Measurements from ENCODE around the gene MKI67.
"Not testable (repeated sequence)": the region's sequence is repeated elsewhere in the genome, so short reads cannot be mapped to it uniquely, and the experiment has no call there.

The MKI67 gene

DNA sequence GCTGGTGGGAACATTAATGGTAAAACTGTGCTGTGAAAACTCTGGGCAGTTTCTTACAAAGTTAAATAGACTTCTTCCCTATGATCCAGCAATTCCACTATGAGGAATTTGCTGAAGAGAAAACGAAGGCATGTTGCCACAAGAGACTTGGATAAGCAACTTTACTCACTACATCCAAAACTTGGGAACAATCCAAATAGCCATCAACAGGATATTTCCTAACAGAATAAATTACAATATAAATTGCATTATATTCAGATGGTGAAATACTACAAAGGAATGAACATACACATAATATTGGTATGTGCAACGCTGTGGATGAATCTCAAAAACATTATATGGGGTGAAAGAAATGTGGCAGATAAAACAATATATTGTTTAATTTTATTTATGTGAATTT is 21.4 kb upstream of the MKI67 start:
- DNase-seq (ENCODE audit: low read depth), result no peak

DNA sequence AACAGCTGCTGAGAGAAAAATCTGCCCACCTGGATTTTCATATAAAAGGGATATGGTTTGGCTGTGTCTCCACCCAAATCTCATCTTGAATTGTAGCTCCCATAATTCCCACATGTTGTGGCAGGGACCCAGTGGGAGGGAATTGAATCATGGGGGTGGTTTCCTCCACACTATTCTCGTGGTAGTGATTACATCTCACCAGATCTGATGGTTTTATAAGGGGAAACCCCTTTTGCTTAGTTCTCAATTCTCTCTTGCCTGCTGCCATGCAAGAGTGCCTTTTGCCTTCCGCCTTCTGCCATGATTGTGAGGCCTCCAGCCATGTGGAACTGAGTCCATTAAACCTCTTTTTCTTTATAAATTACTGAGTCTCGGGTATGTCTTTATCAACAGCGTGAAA is 20.8 kb upstream of the MKI67 start:
- DNase-seq (ENCODE audit: low read depth), result no peak

DNA sequence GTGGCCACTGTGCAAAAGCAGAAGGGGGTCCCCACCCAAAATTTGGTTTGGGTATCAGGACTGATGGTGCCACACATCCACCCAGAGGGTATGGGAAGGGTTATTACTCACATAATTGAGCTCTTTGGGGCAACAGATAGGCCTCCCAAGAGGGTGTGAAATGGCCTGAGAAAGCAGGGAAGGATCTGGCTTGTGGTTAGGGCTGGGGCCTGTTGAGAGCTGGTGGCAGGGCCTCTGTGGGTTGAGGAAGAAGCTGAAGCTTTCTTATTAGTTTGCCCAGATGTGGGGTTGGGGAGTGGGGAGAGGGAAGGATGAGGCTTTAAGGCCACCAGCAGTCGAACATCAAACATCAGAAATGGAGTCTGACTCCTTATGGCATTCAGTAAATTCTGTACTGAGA is 18.3 kb upstream of the MKI67 start:
- no peak for DNase-seq (ENCODE audit: low read depth)

DNA sequence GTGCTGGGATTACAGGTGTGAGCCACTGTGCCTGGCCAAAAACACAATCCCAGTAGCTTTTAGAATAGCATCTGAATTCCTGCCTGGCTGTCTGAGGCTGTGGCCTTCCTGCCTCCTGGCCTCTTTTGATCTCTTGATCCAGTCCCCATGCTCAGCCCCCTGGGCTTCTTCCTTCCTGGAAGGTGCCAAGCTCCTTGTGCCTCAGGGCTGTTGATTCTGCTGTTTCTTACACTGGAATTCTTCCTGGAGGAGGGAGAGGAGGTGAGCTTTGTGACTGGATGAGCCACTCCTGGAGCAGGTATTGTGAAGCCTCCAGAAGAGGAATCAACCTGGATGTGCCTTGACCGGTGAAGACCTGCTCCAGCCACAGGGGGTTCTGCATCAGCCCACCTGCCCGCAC is 17.3 kb upstream of the MKI67 start:
- DNase-seq (ENCODE audit: low read depth), result no peak

DNA sequence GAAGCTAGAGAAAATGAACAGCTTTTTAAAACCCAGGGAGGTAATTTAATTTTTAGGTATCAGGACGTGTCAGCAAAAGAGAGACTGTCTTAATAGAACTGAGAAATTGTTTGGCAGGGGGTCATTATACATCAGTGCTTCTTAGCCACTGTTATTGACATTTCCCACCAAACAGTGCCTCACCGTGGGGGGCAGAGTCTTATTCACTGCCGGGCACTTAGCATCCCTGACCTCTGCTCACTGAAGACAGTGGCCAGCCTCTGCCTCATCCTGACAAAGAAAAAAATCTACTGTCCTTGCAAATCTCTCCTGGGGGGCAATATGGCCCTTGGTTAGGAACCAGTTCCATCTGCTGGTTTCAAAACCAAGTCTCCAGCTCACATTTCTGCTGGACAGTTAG is 14.2 kb upstream of the MKI67 start:
- no peak for DNase-seq (ENCODE audit: low read depth)

DNA sequence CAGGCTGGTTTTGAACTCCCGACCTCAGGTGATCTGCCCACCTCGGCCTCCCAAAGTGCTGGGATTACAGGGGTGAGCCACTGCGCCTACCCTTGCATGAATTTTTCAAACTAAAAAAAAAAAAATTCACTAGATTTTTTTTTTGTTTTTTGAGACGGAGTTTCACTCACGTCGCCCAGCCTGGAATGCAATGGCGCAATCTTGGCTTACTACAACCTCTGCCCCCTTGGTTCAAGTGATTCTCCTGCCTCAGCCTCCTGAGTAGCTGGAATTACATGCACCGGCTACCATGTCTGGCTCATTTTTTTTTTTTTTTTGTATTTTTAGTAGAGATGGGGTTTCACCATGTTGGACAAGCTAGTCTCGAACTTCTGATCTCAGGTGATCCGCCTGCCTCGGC is 12.2 kb upstream of the MKI67 start:
- DNase-seq (ENCODE audit: low read depth), result not testable (repeated sequence)

DNA sequence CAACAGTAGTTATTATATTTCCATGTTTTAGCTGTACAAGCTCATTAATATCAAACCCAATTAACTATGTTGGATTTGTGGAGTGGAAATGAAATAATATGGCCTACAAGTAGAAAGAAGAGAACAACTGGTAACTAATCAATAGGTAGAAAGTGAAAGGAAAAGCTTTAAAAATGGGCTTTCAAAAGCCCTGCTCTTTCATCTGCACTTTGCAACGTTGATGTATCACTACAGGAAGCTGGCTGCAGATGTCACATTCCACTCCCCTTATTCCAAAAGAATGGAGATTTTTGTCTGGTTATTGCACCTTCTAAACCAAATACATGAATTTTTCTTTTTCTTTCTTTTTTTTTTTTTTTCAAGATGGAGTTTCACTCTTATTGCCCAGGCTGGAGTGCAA is 11.7 kb upstream of the MKI67 start:
- no peak for DNase-seq (ENCODE audit: low read depth)

DNA sequence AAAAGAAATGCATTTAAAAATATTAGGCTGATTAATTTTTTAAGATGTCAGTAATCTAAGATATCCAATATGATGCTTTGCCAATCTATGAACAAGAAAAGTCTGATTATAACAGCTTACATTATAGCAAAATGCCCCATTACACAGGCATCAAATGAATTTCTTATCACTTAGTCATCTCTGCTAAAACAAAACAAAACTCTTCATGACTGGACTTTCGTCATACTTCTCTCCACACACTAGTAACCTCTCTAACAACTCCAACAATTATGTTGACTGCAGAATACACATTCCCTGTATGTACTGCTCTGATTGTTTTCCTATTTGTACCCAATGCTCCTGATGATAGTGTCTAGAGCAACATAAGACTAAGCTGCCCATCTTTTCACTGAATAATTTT is 3.8 kb upstream of the MKI67 start:
- no peak for DNase-seq (ENCODE audit: low read depth)

DNA sequence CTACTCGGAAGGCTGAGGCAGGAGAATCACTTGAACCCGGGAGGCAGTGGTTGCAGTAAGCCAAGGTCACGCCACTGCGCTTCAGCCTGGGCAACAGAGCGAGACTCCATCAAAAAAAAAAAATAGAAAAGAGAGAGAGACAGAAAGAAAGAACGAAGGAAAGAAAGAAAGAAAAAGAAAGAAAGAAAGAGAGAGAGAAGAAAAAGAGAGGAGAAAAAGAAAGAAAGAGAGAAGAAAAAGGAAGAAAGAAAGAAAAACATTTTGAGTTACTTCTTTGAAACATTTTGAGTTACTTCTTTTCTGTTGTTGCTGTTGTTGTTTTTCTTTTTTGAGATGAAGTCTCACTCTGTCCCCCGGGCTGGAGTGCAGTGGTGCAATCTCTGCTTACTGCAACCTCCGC is 2.4 kb upstream of the MKI67 start:
- DNase-seq (ENCODE audit: low read depth), result no peak

DNA sequence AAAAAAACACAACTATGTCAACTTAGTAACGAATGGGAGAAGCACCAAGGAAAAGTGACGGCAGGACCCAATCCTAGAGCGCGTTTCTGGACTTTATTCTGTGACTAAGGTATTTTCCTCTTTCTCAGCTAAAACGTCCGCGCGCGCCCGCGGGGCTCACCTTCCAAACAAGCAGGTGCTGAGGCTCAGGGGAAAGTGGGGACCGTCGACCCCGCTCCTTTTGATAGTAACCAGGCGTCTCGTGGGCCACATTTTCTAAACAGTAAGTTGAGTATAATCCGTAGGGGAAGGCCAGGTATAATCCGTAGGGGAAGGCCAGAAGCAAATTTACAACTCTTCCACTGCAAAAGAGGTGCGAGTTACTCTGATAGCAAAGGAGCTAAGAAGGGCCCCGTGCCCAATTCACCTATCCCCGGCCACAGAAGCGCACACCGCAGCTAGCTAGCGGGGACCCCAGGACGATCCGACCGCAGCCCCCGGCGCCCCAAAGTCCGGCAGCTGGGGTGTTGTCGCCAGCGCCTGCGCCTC is 743 bp downstream of the MKI67 start:
- DNase-seq (ENCODE audit: low read depth), result no peak

DNA sequence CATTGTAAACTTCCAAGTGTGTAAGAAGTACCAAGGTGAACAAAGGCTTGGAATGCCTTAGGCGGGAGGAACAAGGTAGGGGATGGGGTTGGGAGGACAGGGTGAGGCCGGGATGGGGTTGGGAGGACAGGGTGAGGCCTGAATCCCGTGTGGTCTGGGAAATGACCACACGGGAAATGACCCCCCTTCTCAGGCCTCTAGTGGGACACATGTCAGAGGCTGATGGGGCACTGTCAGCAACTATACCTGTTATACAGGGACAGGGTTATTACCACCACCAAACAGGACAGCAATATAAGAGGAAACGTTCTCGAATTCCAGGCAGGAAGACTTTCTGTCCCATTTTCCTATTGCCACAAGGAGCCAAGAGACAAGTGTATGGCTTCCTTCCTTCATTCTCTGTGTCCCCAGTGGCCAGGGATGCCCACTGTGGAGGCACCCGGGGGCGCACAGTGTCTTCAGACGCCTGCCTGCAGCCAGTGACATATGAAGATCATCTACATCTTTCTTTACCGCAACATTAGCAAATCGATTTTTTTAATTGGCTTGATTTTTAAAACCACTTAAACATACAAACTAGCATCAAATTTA is 1.3 kb downstream of the MKI67 start:
- DNase-seq (ENCODE audit: low read depth), result no peak

DNA sequence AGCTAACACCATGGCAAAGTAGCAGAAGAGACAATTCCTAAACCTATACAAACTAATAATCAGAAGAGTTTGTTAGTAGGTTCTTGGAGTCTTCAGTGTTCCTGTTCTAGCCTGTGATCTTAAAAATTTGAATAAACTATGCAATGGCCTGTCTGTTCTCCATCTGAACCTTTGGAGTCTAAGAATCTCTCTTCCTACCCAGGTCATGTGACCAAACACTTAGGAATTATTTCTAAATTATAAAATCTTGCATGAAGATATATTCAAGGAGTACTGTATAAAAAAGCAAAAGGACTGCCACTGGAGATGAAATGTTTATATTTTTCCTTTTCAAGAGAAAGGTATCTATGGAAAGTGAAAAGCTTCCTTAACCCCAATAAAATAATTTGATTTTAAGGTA is 2.4 kb downstream of the MKI67 start:
- no peak for DNase-seq (ENCODE audit: low read depth)

DNA sequence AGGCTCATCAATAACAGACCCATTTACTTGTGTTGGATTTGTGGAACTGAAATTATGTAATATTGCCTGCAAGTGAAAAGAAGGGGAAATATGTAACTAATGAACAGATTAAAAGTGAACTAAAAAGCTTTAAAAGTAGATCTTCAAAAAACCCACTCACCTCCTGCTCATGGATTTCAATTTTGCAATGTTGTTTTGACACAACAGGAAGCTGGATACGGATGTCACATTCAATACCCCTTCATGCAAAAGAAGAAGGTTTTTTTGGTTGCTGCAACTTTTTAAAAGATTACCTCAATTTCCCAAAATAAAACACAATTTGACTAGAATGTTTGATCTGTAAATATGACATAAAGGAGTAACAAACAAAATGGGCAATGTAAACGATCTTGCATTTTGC is 3.3 kb downstream of the MKI67 start:
- DNase-seq (ENCODE audit: low read depth), result no peak

DNA sequence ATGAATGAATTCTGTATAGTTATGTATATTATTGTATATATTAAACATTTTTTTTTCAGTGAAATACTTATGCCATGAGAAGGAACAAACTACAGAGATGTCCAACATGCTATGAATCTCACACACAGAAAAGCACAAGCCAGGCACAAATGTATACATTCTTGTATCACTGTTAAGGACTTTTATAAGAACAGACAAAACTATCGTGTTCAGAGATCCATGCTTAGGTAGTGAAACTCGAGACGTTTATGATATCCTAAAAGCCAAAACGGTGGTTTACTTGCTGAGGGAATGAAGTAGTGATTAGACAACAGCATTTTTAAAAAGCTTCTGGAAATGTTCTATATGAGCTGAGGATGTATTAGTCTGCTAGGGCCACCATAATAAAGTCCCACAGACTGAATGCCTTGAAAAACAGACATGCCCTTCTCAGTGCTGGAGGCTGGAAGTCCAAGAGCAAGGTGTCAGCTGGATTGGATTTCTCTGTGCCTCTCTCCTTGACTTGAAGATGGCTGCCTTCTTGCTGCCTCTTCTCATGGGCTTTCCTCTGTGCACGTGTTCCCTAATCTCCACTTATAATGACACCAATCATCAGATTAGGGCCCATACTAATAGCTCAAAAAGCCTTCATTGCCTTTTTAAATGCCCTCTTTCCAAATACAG is 4.3 kb downstream of the MKI67 start:
- DNase-seq (ENCODE audit: low read depth), result no peak

DNA sequence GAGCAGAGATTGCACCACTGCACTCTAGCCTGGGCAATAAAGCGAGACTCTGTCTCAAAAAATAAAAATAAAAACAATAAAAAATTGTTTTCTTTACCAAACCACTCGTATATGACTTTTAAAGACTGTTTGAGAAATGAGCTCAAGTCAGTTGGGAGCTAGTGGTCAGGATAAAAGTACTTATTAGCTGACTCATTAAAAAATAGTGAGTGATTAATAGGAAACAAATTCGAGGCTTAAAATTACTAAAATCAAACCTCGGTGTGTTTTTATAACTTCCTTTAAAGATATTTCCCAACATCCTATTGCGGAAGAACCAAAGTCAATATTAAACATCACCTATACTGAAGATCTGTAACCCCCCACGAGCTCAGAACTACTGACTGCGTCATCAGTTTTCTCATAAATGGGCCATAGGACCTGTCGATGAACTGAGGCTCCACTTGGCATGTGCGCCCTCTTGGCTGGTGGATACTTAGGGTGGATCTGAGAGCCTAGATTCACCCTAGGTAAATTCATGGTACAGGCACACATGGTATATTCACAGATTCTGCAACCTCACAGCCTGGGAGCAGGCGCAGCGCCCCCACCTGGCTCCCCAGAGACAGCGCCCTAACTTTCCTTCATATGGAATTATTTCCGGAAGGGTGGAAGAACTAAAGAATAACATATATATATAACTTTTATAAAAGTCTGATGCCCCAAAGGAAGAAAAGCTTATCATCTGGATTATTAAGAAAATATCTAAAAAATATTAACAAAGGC is 9.2 kb downstream of the MKI67 start:
- no peak for DNase-seq (ENCODE audit: low read depth)

DNA sequence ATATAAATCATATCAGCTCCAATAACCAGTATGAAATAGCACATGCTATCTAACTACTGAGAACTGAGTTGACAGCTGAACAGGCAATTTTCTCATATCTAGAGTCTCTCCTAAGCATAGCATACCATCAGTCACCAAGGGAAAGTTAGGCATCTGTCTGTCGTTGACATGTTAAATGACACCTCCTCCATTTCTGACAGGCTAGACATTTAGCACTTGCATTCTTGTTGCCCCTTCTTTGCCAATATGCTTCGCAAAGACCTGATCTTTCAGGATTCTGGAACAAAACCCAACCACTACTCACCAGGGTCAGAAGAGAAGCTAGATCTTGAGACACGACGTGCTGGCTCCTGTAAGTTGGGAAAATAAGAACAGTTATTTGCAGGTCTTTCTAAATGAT is 10.0 kb downstream of the MKI67 start:
- no peak for DNase-seq (ENCODE audit: low read depth)

DNA sequence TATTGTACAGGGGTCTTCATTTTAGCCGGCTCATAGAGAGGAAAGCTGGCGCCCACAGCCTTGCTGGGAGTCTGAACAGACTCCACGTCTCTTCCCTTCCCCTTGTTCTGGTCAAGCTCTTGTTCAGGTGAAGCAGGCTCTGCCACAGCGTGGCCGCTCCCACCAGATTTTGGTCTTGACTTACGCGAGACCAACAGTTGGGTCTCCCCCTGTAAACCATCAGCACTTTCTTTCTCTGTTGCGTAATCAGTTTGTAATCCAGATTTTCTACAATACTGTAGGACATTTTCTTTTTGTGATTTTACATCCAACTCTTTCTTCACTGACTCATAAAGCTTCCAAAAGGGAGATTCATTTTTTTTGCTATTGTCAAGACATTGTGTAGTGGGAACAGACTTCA is 10.9 kb downstream of the MKI67 start:
- DNase-seq (ENCODE audit: low read depth), result no peak

DNA sequence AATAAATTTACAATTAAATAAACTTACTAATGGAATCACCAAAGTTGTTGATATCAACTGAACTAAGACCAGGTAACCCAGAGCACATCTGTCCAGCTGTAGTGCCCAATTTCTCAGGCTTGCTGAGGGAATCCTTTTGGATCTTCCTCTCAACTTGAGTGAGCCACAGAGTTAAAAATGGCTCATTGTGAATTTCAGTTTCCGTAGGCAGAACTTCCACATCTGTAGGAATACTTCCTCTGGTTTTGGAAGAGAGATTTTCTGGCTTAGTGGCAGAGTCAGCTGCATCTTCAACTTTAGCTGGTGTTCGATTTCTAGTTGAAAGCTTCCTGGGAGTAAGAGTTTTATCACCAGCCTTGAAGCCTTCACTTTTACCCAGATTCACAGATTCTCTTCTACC is 11.3 kb downstream of the MKI67 start:
- DNase-seq (ENCODE audit: low read depth), result no peak

DNA sequence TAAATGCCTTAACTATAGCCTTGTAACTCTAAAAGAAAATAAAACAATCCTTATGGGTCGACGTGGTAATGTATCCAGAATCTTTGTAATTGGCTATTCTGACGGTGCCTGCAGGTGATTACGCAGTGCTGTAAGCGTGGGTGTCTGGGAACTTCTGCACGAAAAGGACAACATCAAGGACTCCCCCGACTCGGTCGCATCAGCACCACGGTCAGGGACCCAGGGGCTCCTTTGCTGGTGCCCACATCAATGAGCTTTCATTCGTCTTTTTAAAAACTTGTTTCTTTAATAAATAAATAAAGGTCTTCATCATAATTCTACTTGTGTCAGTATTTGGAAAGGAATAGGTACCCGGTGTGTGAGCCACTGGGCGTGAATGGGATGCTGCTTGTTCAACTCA is 13.2 kb downstream of the MKI67 start:
- DNase-seq (ENCODE audit: low read depth), result no peak

DNA sequence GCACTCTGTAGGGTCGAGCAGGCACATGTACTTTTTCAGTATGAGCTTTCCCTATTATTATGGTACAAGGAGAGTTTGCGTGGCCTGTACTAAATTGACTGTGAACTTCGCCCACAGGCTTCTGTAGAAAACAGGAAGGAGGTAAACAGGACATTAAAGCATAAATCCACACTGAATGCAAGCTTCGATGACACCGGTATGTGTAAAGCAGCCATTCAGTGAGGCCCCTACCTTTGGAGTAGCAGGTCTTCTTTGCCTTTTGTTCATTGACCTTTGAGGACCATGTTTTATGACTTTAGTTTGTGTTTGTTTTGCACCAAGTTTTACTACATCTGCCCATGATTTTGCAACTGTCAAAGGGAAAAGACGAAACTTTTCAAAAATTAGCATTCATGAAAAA is 14.5 kb downstream of the MKI67 start:
- no peak for DNase-seq (ENCODE audit: low read depth)

DNA sequence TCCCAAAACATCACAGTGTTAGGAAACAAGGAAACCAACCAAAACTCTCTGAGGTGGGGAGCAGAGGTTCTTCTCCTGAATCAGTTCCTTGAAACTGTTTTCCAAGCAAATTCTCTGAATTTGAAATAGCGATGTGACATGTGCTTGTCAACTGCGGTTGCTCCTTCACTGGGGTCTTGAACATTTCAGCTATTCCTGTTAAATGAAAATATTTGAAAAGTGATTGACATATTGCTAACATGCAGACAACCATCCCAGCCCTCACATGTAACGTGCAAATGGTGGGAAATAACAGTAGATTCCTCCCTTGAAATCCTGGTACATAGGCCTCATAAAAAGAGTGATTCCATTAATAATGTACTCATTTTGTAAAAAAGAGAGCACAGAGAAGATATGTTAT is 15.9 kb downstream of the MKI67 start:
- DNase-seq (ENCODE audit: low read depth), result no peak

DNA sequence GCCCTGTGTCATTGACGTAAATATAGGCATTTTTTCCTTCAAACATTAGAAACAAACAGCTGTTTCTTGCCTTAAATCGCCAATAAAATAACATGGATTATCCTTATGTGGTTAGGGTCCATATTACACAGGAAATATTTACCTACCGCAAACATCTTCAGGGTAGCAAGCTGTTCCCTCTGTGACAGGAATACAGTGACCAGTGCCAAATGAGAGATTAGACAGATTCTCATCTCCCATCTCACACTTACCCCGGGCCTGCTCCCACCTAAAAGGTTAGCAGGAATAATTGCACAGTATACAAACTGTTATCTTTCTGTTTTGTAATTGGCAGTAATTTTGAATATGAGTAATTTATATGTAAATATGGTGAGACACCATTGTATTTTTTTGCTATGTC is 16.5 kb downstream of the MKI67 start:
- no peak for DNase-seq (ENCODE audit: low read depth)

DNA sequence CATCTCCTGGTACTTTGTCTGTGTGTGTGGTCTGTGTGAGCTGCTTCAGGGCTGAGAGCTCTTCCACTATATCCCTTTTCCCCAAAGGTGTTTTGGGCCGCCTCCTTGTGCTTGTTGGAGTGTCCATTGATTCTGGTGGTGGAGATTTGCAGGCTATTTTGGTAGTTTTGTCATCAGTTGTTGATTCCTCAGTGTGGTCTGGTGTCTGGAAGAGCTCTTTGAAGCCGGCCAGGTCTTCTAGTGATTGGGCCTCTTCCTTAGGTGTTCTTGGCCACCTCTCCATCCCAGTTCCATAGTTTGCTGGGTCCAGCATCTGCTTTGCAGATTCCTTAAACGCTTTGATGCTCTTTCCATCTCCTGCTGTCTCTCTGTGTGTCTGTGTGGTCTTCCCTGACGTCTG is 20.8 kb downstream of the MKI67 start:
- no peak for DNase-seq (ENCODE audit: low read depth)

Data from stimulated activated CD8-positive, alpha-beta memory T cell treated with anti-CD3 and anti-CD28 coated beads, Interleukin-15, amount 100 ng/mL, for 1 hour (primary cell).